Measurements from ENCODE around the gene ANKRD33.

DNA sequence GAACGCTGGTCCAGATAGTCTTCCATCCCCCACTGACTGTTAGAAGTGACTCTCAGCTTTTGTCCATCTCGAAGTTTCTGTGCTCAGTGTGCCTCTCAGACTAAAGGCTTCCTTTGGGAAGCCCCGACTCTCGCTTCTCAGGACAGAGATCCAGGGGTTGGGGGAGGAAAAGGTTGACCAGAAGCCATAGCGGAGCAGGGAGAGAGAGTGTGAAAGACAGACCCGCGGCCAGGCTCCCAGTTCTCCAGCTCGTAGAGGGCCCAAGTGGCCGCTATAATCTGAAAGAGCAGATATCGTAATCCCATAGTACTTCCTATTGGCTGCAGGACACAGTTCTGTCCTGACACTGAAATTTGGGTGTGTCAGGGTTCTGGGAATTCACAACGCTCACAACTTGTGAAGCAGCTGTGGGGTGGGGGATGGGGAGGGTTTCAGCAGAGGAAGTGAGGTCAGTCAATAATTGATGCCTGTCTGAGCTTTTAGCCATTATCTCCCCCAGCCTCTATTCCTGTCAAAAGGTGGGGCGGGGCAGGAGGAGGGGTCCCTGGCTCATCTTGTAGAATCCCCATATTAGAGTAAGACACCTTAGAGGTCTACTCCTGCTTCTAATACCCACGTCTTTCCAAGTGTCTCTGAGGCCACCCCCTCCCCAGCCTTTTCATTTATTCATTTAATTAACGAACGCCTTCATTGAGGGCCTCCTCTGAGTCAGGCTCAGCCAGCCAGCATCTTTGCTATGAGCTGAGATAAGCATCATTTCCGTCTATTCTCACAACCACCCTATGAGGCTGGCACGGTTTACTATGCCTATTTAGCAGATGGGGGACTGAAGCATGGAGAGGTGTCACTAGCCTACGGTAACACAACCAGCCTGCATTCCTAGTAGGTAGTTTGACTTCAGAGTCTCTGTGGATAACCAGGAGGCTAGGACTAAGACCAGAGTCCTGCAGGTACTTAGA is 17.8 kb downstream of the ANKRD33 start:
- TF ChIP-seq, protein P1, sequence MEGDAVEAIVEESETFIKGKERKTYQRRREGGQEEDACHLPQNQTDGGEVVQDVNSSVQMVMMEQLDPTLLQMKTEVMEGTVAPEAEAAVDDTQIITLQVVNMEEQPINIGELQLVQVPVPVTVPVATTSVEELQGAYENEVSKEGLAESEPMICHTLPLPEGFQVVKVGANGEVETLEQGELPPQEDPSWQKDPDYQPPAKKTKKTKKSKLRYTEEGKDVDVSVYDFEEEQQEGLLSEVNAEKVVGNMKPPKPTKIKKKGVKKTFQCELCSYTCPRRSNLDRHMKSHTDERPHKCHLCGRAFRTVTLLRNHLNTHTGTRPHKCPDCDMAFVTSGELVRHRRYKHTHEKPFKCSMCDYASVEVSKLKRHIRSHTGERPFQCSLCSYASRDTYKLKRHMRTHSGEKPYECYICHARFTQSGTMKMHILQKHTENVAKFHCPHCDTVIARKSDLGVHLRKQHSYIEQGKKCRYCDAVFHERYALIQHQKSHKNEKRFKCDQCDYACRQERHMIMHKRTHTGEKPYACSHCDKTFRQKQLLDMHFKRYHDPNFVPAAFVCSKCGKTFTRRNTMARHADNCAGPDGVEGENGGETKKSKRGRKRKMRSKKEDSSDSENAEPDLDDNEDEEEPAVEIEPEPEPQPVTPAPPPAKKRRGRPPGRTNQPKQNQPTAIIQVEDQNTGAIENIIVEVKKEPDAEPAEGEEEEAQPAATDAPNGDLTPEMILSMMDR (IDR thresholded peaks at IDR 0.05), result no peak
- TF ChIP-seq POLR2A (IDR thresholded peaks at IDR 0.05), result peak in 1 of 2 donors; percentile 20

All from tibial nerve (tissue), 3 donors.